K562 (cell line): ENCODE measurements around the gene OR6K2. TPM values are rescaled to one million over a fixed set of nuclear protein-coding genes. Genes with fewer than 3 reads are reported as not detected.

Experiments
- ATAC-seq: fragments of 200-7000 bp; cut with Tn5 transposase; 3 replicates; pipeline ENCODE4 v1.9.1; 2020; ENCODE audit warnings: moderate library complexity
- BruUV-seq: library from RNA; stranded (reverse); fragments of 400-500 nt; replicated peaks from 2 replicates; lab custom pipeline; 2021; lab: Mats Ljungman, UMichigan
- CTCF ChIA-PET: fragments of 300-600 bp; formaldehyde crosslinking; extraction: SDS; loops from one replicate; lab custom pipeline; 2021; ENCODE audit warnings: low intra/inter-chr PET ratio; lab: Yijun Ruan, JAX
- POLR2A ChIA-PET: fragments of 300-600, 350-650 bp; sonication (Branson Sonifier 250); formaldehyde crosslinking; extraction: SDS; loops from one replicate; lab custom pipeline; 2021; ENCODE audit warnings: antibody characterized with exemption, inconsistent platforms; lab: Yijun Ruan, JAX
- DNase-seq, 4 experiments: peaks; one replicate each; pipeline versions ENCODE4 v3.0.0 to v3.0.0-alpha.2; 2011 to 2018; ENCODE audit warnings: low spot score in 3 of 4, mixed read lengths in 3 of 4; ENCODE audit errors: extremely low read depth in 1 of 4
- FAIRE-seq: peaks from 2 replicates; lab custom pipeline; 2011; peaks lifted over from hg19 to GRCh38; lab: Jason Lieb, UNC
- H2AFZ ChIP-seq: 2 replicates; pipeline ENCODE4 v1.6.0; 2011; ENCODE audit warnings: low read depth, low read length, control low read depth, inconsistent platforms
- H3K27ac ChIP-seq: fragments of 200-600 bp; 3 replicates; pipeline ENCODE4 v1.8.0; 2011; ENCODE audit warnings: low read depth, mild to moderate bottlenecking, control low read depth, inconsistent platforms, low read length, moderate library complexity, mixed read lengths; ENCODE audit errors: extremely low read depth
- H3K27me3 ChIP-seq, 2 experiments: fragments of 300-600 bp in 1 of 2; 2 replicates in 1 of 2; 3 replicates in 1 of 2; pipeline versions ENCODE4 v1.6.0 to v1.8.0; 2011; ENCODE audit warnings: inconsistent platforms in 2 of 2, low read length in 2 of 2, mild to moderate bottlenecking in 1 of 2, mixed read lengths in 1 of 2, moderate library complexity in 1 of 2; ENCODE audit not compliant: control insufficient read depth in 2 of 2, insufficient read depth in 2 of 2
- H3K36me3 ChIP-seq: fragments of 300-600 bp; 3 replicates; pipeline ENCODE4 v1.8.0; 2011; ENCODE audit warnings: mild to moderate bottlenecking, low read length, inconsistent platforms; ENCODE audit not compliant: control insufficient read depth, insufficient read depth
- H3K4me1 ChIP-seq, 2 experiments: fragments of 200-600 bp in 1 of 2; replicated peaks in 1 of 2; 2 replicates in 1 of 2; 3 replicates in 1 of 2; pipeline versions ENCODE4 v1.5.1 to v1.8.0; 2011; ENCODE audit warnings: inconsistent platforms in 2 of 2, low read length in 2 of 2, mild to moderate bottlenecking in 1 of 2, mixed read lengths in 1 of 2, moderate library complexity in 1 of 2; ENCODE audit not compliant: control insufficient read depth in 2 of 2, insufficient read depth in 2 of 2
- H3K4me2 ChIP-seq: 2 replicates; pipeline ENCODE4 v1.6.1; 2011; ENCODE audit warnings: low read length, control low read depth, inconsistent platforms, mixed read lengths; ENCODE audit not compliant: insufficient read depth
- H3K4me3 ChIP-seq: fragments of 200-600 bp; sonication (generic), shearing (Covaris generic); 2 replicates; pipeline ENCODE4 v1.5.1; 2016; ENCODE audit warnings: control low read depth, inconsistent platforms
- H3K79me2 ChIP-seq: fragments of 200-600 bp; 3 replicates; pipeline ENCODE4 v1.8.0; 2011; ENCODE audit warnings: low read length, inconsistent platforms; ENCODE audit not compliant: control insufficient read depth, insufficient read depth
- H3K9ac ChIP-seq, 2 experiments: 2 replicates each; pipeline versions ENCODE4 v1.6.0 to v1.6.1; 2011; ENCODE audit warnings: low read depth in 2 of 2, low read length in 2 of 2, control low read depth in 1 of 2, inconsistent platforms in 1 of 2, mild to moderate bottlenecking in 1 of 2, mixed read lengths in 1 of 2; ENCODE audit not compliant: insufficient read depth in 1 of 2
- H3K9me1 ChIP-seq: one replicate; pipeline ENCODE4 v1.6.0; 2011; ENCODE audit warnings: inconsistent platforms, mild to moderate bottlenecking, low read length, moderate library complexity; ENCODE audit not compliant: control insufficient read depth, insufficient read depth
- H3K9me3 ChIP-seq: replicated peaks from 2 replicates; pipeline ENCODE4 v1.5.1; 2011; ENCODE audit warnings: low read depth, low read length, inconsistent platforms; ENCODE audit not compliant: control insufficient read depth, insufficient read depth
- H4K20me1 ChIP-seq: replicated peaks from 2 replicates; pipeline ENCODE4 v1.6.1; 2011; ENCODE audit warnings: low read length, inconsistent platforms, mixed read lengths; ENCODE audit not compliant: control insufficient read depth, insufficient read depth
- CBFA2T2 ChIP-seq: fragments of 450-650 bp; conservative IDR thresholded peaks from 2 replicates; pipeline ENCODE4 v1.6.1; 2017; ENCODE audit warnings: mild to moderate bottlenecking
- CBFA2T3 ChIP-seq: fragments of 450-650 bp; IDR thresholded peaks from 2 replicates; pipeline ENCODE4 v1.6.1; 2017
- KDM4B ChIP-seq, 2 experiments: fragments of 450-650 bp in 1 of 2; sonication (generic) in 1 of 2; IDR thresholded peaks; 2 replicates each; pipeline ENCODE4 v1.6.1; 2016 to 2017; ENCODE audit warnings: borderline replicate concordance in 2 of 2, antibody characterized with exemption in 1 of 2, low read depth in 1 of 2, mild to moderate bottlenecking in 1 of 2
- RBM39 ChIP-seq: fragments of 200-400 bp; formaldehyde crosslinking; optimal IDR thresholded peaks from 2 replicates; pipeline ENCODE3; 2018; ENCODE audit warnings: low read depth, low read length
- SMARCB1 ChIP-seq: IDR thresholded peaks from 2 replicates; pipeline ENCODE4 v1.6.1; 2011; ENCODE audit warnings: improper control_type of control experiment, low read depth; ENCODE audit not compliant: insufficient read length
- SMARCE1 ChIP-seq: fragments of 450-650 bp; IDR thresholded peaks from 2 replicates; pipeline ENCODE4 v1.7.1; 2016; ENCODE audit warnings: mild to moderate bottlenecking
- TEAD4 ChIP-seq, 2 experiments: sonication (generic) in 1 of 2; formaldehyde crosslinking in 1 of 2; IDR thresholded peaks; 2 replicates each; pipeline versions ENCODE4 v1.6.1 to v1.8.0; 2012 to 2022; ENCODE audit warnings: borderline replicate concordance in 1 of 2, inconsistent platforms in 1 of 2, low read length in 1 of 2, mild to moderate bottlenecking in 1 of 2, missing genetic modification reagents in 1 of 2
- WHSC1 ChIP-seq: IDR thresholded peaks from one replicate; pipeline ENCODE4 v1.6.1; 2012; ENCODE audit warnings: low read length, control low read depth, inconsistent platforms
- ZBTB7A ChIP-seq: IDR thresholded peaks from 2 replicates; pipeline ENCODE4 v1.6.1; 2011; ENCODE audit warnings: low read depth, mild to moderate bottlenecking, low read length, moderate library complexity, borderline replicate concordance; ENCODE audit not compliant: control insufficient read depth
- ZNF311 ChIP-seq: fragments of 250-450 bp; sonication (Bioruptor Pico); IDR thresholded peaks from 2 replicates; pipeline ENCODE4 v1.4.0; 2020; ENCODE audit warnings: mild to moderate bottlenecking, moderate library complexity
- WGBS: fragments of 100-300 bp; shearing (Covaris generic); methylation state at CpG from one replicate; pipeline ENCODE4 v1.1.6; 2016; ENCODE audit warnings: low coverage, mixed read lengths; ENCODE audit not compliant: insufficient coverage; ENCODE audit errors: missing lambda C conversion rate; 5-methylcytosine and 5-hydroxymethylcytosine counted together
- in situ Hi-C: fragments of 300-500 bp; cut with MboI; formaldehyde crosslinking; loops from 4 replicates; pipeline ENCODE4 v1.15.0; 2018; ENCODE audit warnings: inconsistent platforms, mixed read lengths
- intact Hi-C: fragments of 100-400 bp; cut with micrococcal nuclease; formaldehyde crosslinking; loops from 2 replicates; pipeline ENCODE4 v1.14.2; 2022
- polyA plus RNA-seq, 8 experiments: library from polyadenylated mRNA; depleted of rRNA in 4 of 8; stranded (reverse) in 5 of 8; unstranded in 3 of 8; fragments of >200 nt; fragmentation: Nextera tagmentation in 2 of 8; fragmentation: Illumina TruSeq in 1 of 8; extraction: Ambion mirVana in 2 of 8; extraction: Trizol in 1 of 8; gene quantifications; 2 replicates each; pipeline versions ENCODE4 v1.2.1 to v1.2.3, GENCODE V29; 2011 to 2014; ENCODE audit warnings: inconsistent platforms in 1 of 8, missing spikeins in 1 of 8
- total RNA-seq, 7 experiments: library from RNA; depleted of rRNA in 6 of 7; stranded (reverse); fragments of >200 nt in 6 of 7; fragmentation: Illumina TruSeq in 2 of 7; extraction: Trizol in 2 of 7; gene quantifications; 2 replicates each; pipeline versions ENCODE4 v1.2.1 to v1.2.3, GENCODE V29; 2011 to 2021; ENCODE audit warnings: low replicate concordance in 1 of 7
- TF ChIP-seq, protein P1 (sequence below): fragments of 450-650 bp; IDR thresholded peaks from 2 replicates; pipeline ENCODE4 v1.6.1; 2017; ENCODE audit warnings: antibody characterized with exemption, mild to moderate bottlenecking
- TF ChIP-seq, protein P2 (sequence below): sonication (generic); formaldehyde crosslinking; IDR thresholded peaks from 2 replicates; pipeline ENCODE4 v1.8.0; 2022; ENCODE audit warnings: missing genetic modification reagents, mild to moderate bottlenecking, moderate library complexity, borderline replicate concordance
- TF ChIP-seq, protein P3 (sequence below): fragments of 450-650 bp; IDR thresholded peaks from 2 replicates; pipeline ENCODE4 v1.6.1; 2017; ENCODE audit warnings: mild to moderate bottlenecking, moderate library complexity

OR6K2 gene
- total and polyA plus RNA-seq, 9 of the 15 experiments (the other 6 are each of a cell fraction or from before 2014, with no cell fraction given), result not detected

DNA sequence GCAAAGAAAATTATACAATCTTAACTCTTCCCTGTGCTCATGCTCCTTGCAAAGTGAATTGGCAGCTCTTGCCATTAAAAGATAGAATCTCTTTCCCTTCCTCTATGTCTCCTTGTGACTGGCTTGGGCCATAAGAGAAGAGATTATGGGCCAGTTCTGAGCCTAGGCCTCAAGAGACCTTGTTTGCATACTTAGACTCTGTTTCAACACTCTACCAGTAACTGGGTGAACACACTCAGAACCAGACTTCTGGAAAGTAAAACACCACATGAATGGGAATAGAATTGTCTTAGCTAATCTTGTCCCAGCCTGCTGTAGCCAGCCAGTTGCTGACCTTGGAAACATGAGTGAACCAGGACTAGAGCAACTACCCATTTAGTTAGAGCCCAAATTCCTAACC lies 35.4 kb upstream of the OR6K2 start (continued):
- TF ChIP-seq, protein P1, sequence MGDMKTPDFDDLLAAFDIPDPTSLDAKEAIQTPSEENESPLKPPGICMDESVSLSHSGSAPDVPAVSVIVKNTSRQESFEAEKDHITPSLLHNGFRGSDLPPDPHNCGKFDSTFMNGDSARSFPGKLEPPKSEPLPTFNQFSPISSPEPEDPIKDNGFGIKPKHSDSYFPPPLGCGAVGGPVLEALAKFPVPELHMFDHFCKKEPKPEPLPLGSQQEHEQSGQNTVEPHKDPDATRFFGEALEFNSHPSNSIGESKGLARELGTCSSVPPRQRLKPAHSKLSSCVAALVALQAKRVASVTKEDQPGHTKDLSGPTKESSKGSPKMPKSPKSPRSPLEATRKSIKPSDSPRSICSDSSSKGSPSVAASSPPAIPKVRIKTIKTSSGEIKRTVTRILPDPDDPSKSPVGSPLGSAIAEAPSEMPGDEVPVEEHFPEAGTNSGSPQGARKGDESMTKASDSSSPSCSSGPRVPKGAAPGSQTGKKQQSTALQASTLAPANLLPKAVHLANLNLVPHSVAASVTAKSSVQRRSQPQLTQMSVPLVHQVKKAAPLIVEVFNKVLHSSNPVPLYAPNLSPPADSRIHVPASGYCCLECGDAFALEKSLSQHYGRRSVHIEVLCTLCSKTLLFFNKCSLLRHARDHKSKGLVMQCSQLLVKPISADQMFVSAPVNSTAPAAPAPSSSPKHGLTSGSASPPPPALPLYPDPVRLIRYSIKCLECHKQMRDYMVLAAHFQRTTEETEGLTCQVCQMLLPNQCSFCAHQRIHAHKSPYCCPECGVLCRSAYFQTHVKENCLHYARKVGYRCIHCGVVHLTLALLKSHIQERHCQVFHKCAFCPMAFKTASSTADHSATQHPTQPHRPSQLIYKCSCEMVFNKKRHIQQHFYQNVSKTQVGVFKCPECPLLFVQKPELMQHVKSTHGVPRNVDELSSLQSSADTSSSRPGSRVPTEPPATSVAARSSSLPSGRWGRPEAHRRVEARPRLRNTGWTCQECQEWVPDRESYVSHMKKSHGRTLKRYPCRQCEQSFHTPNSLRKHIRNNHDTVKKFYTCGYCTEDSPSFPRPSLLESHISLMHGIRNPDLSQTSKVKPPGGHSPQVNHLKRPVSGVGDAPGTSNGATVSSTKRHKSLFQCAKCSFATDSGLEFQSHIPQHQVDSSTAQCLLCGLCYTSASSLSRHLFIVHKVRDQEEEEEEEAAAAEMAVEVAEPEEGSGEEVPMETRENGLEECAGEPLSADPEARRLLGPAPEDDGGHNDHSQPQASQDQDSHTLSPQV, result 0 out of 2 replicates have a peak, but pooled peaks have one; percentile 36
- TF ChIP-seq, protein P2, sequence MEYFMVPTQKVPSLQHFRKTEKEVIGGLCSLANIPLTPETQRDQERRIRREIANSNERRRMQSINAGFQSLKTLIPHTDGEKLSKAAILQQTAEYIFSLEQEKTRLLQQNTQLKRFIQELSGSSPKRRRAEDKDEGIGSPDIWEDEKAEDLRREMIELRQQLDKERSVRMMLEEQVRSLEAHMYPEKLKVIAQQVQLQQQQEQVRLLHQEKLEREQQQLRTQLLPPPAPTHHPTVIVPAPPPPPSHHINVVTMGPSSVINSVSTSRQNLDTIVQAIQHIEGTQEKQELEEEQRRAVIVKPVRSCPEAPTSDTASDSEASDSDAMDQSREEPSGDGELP (CRISPR knock-in tag), result no peak

DNA sequence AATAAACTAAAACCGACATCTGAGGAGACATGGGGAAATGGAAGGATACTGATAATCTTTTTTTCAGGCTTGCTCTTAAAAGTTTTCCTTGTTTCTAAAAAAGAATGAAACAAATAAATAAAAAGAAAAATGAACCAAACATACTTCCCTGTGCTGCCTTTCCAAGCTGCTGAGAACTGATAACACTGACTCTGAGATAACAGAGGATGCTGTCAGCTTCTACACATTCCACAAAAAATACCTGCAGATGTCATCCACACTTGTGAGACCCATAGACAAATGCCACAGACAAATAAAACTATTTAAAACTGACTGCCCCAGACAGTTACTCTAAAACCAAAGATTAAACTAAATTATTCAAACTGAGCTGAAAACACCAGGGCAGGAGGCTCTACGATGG lies 32.1 kb upstream of the OR6K2 start:
- intact Hi-C loops (no loop called here), in situ Hi-C loops (no loop called here)
- H3K9me1 ChIP-seq, result no peaks in the 10 kb centered on the region
- BruUV-seq, result no TSS peak
- peak; percentile 28 to 66 (median 46) for DNase-seq
- no peak overlapping the region for H2AFZ ChIP-seq
- no peaks in the 10 kb centered on the region for H3K9me3 ChIP-seq
- no peak overlapping the region for H3K9ac ChIP-seq
- peak; percentile 59 for ATAC-seq
- ChIA-PET POLR2A (interaction anchor here (1.0 to 1.8 kb wide), 2 partner anchors 10 to 13 kb away, joined by 3 to 5 read pairs; no protein-coding TSS in a partner anchor), CTCF (no interaction called here)
- no peaks in the 10 kb centered on the region for H3K79me2 ChIP-seq
- H3K4me1 ChIP-seq, result peaks cover 3 to 47% of the 10 kb centered on the region in 2 experiments; a peak in 3 of 5 replicates
- H3K27me3 ChIP-seq, result no peaks in the 10 kb centered on the region
- H3K4me3 ChIP-seq, result no peak overlapping the region
- no peaks in the 10 kb centered on the region for H4K20me1 ChIP-seq
- H3K4me2 ChIP-seq, result peak overlapping the region; percentile 22; the same call in 1 of the 2 replicates
- WGBS, result 0% methylated on average over 2 of the region's 2 CpGs
- FAIRE-seq, result peak; percentile 59
- no peaks in the 10 kb centered on the region for H3K36me3 ChIP-seq
- peak overlapping the region; percentile 39; the same call in 1 of the 3 replicates for H3K27ac ChIP-seq
- TF ChIP-seq CBFA2T3 (peak; percentile 84), SMARCB1 (no peak), SMARCE1 (peak; percentile 85), KDM4B (IDR thresholded peaks at IDR 0.05; ENCODE audit: borderline replicate concordance in 2 of 2, low read depth in 1 of 2) (no peak), RBM39 (no peak), CBFA2T2 (peak; percentile 72), WHSC1 (no peak), TEAD4 (IDR thresholded peaks at IDR 0.05; ENCODE audit: low read length) (peak; percentile 92), TEAD4 (CRISPR knock-in tag; IDR thresholded peaks at IDR 0.05; ENCODE audit: borderline replicate concordance) (no peak), ZBTB7A (no peak), ZNF311 (CRISPR knock-in tag) (no peak)
- TF ChIP-seq, protein P3, sequence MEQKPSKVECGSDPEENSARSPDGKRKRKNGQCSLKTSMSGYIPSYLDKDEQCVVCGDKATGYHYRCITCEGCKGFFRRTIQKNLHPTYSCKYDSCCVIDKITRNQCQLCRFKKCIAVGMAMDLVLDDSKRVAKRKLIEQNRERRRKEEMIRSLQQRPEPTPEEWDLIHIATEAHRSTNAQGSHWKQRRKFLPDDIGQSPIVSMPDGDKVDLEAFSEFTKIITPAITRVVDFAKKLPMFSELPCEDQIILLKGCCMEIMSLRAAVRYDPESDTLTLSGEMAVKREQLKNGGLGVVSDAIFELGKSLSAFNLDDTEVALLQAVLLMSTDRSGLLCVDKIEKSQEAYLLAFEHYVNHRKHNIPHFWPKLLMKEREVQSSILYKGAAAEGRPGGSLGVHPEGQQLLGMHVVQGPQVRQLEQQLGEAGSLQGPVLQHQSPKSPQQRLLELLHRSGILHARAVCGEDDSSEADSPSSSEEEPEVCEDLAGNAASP, result no peak
- TF ChIP-seq, protein P2 (CRISPR knock-in tag), result no peak
